NK-92 treated with Interleukin-12 subunit alpha and Interleukin-12 subunit beta, amount 100 ng/mL, for 24 hours (cell line): ENCODE measurements around the gene DNAJC18.
"Not testable (repeated sequence)": the region's sequence is repeated elsewhere in the genome, so short reads cannot be mapped to it uniquely, and the experiment has no call there.

Source experiments
- DNase-seq: peaks from one replicate; lab custom pipeline; 2025; lab: John Stamatoyannopoulos, UW

Gene DNAJC18

DNA sequence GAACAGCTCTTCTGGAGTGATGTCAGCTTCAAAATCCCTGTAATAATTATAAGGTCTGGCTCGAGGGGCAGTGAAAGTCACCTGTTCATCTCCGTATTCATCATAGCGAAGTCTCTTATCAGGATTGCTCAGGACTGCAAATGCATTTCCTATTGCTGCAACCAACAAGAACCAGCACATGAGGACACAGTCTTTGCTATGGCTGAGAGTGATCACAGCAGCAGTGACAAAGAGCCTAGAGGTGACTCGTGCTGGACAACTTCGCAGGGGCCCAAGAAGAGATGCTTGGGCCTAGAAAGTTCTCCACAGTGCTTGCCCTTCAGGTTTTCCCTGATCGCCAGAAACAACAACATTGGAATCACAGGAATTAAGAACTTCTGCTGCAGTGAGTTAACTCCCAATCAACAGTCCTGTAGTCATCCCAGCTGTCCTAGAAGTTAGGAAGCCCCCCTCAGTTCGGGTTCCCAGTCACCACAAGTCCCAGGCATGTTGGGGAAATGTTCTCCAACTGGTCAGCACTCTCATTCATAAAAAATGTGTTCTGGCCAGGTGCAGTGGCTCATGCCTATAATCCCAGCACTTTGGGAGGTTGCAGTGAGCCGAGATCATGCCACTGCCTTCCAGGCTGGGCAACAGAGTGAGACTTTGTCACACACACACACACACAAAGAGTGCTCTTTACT is 13.0 kb downstream of the DNAJC18 start:
- DNase-seq, result no peak

GRCh38 chr5:139425497-139425896 is 13.8 kb downstream of the DNAJC18 start:
- no peak for DNase-seq

DNA sequence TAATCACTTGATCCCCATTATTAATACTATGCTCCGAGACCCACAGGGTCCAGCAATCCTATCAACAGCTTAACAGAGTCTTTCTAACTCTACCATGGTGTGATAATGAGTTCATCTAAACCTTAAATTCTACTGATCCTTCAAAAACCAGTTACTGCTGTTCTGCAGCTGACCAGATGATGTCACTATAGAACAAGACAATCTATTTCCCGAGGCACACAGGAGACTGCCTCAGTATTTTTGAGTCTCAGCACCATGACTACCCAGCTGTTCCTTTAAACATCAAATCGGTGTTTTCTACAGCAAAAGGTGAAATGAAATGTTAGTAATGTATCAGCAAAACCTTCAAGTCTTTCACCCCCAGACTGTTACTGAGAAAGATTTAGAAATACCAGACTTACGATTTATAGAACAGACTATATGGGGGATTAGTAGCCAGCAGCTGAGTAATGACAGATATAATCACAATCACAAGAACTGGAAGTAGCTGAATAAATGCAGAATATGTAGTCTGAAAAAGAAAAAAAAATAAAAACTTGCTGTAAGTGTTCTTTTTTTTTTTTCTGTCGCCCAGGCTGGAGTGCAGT is 16.9 kb downstream of the DNAJC18 start:
- no peak for DNase-seq

DNA sequence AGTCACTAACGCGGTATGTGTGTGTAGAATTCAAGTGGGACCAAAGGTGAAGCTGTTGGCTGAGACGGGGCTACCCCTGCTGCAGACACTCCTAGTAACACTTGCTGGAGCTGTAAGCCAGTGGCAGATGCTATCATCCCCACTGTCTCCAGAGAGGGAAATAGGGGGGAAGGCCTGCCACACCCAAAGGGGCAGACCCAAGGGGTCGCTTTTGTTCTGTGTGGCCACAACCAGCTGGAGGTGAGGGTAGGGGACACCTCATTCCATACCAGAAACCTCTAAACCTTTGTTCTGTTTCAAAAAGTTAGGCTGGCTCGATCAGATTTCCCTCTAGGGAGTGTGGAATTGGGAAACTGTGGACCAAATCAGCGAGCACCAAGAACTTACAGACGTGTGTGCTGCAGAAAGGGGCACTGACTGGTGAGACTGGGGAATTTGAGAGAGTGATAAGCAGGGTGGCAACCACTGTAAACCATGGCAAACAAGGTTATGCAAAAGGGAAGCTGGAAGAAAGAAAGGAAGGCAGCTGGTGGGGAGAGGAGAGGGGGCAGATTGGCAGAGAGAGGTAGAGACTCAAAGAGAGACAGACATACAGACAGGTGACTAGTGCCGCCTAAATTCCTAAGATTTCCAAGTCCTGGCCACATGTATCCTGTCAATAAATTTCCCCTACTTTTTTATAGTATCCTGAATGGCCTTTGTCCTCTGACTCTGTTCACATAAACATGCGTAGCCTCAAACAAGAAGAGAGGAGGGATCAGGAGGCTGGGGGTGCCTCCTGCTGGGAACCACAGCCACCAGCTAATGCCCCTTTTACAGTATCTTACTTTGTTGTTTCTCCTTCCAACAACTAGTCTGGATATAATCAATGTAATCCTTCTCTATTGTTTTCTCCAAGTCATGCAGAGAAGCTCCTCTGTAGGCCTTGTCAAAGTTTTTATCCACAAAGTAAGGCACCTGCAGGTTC is 19.8 kb downstream of the DNAJC18 start:
- DNase-seq, result no peak

DNA sequence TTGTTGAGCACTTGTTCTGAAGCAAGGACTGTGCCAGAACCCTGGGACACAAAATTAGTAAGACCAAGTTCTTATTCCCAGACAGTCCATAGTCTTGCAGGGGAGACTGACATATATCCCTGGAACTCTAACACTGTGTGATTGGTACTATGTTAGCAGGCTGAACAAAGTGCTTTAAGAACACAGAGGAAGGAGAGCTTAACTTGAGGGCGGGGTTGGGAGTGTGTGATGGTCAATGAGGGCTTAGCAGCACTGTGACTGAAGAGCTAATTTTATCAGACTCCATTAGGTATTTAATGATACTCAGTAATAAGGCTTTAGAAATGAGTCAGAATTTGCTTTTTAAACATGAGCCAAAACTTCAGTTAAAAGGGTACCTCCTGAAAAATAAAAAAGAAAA is 20.5 kb downstream of the DNAJC18 start:
- DNase-seq, result no peak

DNA sequence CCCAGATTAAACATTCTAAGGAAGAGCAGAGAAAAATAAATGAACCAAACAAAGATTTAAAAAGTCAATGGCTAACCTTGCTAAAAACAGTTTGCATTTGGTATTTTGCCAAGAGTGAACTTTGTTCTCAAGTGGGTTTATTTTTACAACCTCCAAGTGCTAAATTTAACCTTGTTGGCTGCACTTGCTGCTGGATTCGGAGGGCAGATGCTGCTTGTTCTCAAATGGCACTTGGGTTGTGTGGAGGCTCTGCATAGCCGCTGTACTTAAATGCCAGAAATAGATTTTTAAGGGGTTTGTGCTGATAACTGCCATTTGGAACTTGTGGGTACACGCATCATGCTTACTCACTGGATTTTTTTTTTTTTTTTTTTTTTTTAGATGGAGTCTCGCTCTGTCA is 22.1 kb downstream of the DNAJC18 start:
- no peak for DNase-seq

DNA sequence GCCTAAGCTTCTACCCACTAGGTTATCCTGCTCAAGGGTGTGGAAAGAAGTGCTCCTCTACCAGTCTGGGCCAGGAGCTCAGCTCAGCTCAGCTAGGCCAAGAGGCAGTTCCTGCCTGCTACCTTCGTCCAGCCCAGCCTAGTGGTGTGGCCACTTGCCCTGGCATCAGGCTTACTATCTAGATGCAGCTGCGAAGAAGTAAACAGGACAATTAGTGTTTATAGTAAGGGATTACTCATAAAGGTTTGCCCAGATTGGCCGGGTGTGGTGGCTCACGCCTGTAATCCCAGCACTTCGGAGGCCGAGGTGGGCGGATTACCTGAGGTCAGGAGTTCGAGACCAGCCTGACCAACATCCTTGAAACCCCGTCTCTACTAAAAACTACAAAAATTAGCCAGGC is 22.7 kb downstream of the DNAJC18 start:
- no peak for DNase-seq

GRCh38 chr5:139415869-139416268 is 23.5 kb downstream of the DNAJC18 start:
- DNase-seq, result no peak

DNA sequence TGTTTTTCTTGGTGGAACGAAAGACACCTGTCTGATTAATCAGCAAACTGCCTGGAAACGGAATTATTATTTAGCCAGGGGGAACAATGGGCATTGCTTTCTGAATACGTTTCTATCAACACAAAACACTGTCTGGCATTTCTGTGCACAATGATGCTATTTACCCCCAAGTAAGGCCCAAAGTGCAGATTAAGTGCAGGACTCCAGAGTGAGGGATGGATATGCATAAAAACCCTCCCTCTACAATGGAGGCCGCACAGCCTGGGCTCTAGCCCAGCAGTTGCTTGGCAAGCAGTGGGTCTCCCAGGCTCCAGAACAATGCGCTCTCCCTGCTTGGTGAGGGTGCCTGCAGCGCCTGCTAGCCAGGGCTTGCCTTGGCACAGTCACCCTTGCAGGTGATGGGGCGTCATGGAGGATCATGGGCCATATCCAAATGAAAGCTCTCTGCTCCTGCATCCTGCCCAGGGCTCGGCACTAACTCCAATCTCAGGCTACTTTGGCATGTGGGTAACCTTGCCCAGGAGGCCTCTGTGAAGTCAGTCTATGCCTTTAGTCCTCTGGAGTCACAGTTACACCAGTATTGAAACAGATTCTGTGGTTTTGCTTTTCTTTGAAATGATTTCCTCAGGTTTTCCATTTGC is 24.0 kb downstream of the DNAJC18 start:
- no peak for DNase-seq

- DNase-seq, result no peak
Measured at GRCh38 chr5:139414581-139415130, 24.7 kb downstream of the DNAJC18 start.

GRCh38 chr5:139413963-139414362 is 25.4 kb downstream of the DNAJC18 start:
- no peak for DNase-seq

DNA sequence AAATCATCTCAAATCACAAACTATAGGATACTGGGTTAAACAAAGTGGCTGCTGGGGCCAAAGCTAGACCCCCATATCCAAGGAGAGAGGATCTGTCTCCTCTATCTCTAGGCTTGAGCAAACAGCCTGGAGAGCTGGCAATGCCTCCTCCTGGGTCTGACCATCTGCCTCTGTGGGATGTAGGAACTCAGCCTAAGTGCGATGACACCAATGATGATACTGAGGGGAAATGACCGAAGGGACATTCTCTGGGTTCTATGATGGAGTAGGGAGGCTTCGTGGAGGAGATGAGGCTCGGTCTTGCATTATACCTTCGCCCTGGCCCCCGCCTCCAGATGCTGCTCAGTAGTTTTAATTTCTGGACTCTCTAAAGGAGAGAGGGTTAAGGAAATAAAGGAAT is 26.2 kb downstream of the DNAJC18 start:
- no peak for DNase-seq

DNA sequence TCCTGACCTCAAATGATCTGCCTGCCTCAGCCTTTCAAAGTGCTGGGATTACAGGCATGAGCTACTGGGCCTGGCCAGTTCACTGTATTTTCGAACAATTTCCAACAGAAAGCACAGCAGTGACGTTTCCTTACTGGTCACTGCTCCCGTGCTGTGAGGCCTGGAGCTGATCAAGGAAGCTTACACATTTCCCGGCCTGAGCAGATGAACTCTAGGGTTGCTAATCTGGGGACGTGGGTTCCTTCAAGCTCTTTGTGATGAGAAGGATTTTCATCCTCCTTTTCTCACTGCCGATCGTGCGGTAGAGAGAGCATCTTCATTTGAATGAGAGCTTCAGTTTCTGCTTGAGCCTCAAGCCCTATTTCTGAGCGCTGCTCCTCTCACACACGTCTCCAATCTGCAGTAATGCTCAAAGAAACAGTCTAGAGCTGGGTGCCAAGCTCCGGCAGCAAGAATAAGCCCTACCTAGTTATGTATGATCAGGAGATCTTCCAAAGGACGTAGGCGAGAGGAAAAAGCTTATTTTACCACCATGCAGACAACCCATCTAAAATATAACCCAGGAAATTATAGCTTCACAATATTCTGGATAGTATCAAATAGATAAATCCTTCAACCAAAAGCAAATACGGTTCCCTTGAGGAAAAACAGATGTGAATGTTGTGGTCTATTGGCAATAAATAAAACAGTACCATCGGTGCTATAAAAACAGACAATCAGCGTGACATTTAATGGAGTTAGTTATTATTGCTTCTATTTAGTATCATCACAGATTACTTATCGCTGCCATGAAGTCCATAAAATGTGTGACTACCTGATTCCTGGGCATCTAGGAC is 28.1 kb downstream of the DNAJC18 start:
- no peak for DNase-seq

DNA sequence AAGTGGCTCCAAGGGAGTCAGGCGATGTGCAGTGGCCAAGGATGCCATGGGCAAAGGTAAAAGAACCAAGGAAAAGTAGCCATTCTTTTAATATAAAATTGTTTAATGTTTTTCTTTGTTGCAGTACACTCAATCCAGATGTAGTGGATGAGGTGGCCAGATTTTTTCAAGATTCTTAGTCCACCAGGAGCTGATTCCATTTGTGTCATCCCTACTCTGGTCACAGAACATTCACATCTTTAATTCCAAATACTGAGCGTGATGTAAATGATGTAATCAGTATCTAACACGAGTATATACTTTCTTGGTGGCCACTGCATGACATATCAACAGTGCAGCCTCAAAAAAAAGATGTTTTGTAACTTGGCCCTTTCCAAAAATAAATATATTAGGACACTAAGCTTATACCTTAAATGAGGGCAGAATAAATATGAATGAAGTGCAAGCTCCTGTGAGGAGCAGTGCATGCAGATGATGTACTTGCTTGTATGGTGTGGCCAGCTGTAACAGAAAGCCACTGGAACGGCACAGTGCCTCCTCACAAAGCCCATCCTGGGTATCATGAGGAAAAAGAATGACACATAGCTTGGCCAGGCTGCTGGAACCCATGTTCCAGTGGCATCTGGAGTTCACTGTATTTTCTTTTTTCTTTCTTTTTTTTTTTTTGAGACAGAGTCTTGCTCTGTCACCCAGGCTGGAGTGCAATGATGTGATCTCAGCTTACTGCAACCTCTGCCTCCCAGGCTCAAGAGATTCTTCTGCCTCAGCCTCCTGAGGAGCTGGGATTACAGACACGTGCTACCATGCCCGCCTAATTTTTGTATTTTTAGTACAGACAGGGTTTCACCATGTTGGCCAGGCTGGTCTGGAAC is 29.0 kb downstream of the DNAJC18 start:
- no peak for DNase-seq

GRCh38 chr5:139409116-139409515 is 30.2 kb downstream of the DNAJC18 start:
- DNase-seq, result not testable (repeated sequence)

DNA sequence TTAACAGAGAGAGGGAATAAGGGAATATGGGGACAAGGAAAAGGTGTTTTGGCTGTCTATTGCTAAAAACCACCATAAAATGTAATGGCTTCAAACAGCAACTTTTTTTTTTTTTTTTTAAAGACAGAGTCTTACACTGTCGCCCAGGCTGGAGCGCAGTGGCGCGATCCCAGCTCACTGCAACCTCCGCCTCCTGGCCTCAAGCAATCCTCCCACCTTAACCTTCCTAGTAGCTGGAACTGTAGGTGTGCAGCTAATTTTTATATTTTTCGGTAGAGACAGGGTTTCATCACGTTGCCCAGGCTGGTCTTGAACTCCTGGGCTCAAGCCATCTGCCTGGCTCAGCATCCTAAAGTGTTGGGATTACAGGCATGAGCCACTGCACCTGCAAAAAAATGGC is 31.1 kb downstream of the DNAJC18 start:
- DNase-seq, result no peak

DNA sequence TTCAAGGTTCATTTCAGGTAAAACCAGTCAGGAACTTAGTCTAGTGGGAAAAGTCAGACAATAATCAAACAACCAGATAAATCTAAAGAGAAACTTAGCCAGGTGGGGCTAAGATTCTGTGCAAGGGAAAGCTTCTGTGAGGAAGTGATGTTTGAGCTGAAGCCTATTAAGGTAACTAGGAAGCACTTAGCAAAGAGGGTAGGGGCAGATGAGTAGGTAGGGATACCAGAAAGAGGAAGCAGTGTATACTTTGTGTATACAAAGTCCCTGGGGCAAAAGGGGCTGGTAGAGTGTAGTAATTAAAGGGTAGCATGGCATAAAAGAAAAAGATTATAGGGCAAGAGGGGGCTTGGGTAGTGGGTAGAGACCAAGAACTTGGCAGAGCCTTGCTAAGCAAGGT is 31.8 kb downstream of the DNAJC18 start:
- no peak for DNase-seq

DNA sequence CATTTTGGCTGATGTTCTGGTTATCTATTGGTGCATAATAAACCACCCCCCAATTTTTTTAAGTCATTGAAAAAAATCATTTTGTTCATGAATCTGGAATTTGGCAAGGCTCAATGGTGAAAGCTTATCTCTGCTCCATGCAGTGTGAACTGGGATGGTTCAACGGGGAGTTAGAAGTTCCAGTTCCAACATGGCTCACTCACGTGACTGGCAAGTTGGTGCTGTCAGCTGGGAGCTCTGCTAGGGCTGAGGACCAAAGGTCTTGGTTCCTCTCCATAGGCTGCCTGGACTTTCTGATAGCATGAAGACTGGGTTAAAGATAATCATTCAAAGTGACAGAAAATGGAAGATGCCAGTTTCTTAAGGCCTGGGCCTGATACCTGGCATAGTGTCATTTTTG is 32.4 kb downstream of the DNAJC18 start:
- DNase-seq, result no peak

DNA sequence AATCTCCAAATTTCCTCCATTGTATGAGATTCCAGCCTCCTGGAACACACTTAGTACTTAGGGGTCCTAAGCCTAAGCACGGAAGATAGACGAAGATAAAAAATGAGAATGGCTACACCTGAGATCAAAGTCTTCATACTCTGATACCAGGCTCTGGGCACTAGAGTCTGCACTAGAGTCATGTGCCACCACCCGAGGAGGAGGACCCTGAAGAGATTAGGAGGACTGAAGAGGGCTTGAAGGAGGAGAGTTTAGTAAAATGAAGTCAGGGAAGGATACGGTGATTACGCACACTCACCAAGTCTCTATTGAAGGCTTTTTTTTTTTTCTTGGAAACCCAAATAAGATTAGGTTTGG is 34.9 kb downstream of the DNAJC18 start:
- no peak for DNase-seq

- DNase-seq, result peak; percentile 97
Measured at GRCh38 chr5:139403787-139404483, 35.4 kb downstream of the DNAJC18 start, which contains the start of gene SPATA24. Gene SPATA24, minus strand, starts transcription at chr5:139404089. Its CDS starts 29 bp downstream, at chr5:139404060.
